ENCODE data around the gene IFNAR1.

- TF ChIP-seq POLR2A (IDR thresholded peaks at IDR 0.05), result no peak
- no peak for TF ChIP-seq CTCF (IDR thresholded peaks at IDR 0.05)
These were observed 66.9 kb downstream of the IFNAR1 start for GRCh38 chr21:33391656-33392055.
